Forelimb muscle (tissue), 1 donor: ENCODE results near the gene CD8B2. TPM values are rescaled to one million over a fixed set of nuclear protein-coding genes. Genes with fewer than 3 reads are reported as not detected.
"Not testable (repeated sequence)": the region's sequence is repeated elsewhere in the genome, so short reads cannot be mapped to it uniquely, and the experiment has no call there.

Experiments
- DNase-seq: peaks from one replicate; pipeline ENCODE4 v3.0.0-alpha.2; 2013; ENCODE audit warnings: low read depth
- polyA plus RNA-seq: library from polyadenylated mRNA; unstranded; fragments of 120-200 nt; gene quantifications from one replicate; pipeline ENCODE4 v1.2.1, GENCODE V29; 2013; ENCODE audit not compliant: insufficient read length

CD8B2 gene
- polyA plus RNA-seq, 1 donor, result 0.04 TPM

DNA sequence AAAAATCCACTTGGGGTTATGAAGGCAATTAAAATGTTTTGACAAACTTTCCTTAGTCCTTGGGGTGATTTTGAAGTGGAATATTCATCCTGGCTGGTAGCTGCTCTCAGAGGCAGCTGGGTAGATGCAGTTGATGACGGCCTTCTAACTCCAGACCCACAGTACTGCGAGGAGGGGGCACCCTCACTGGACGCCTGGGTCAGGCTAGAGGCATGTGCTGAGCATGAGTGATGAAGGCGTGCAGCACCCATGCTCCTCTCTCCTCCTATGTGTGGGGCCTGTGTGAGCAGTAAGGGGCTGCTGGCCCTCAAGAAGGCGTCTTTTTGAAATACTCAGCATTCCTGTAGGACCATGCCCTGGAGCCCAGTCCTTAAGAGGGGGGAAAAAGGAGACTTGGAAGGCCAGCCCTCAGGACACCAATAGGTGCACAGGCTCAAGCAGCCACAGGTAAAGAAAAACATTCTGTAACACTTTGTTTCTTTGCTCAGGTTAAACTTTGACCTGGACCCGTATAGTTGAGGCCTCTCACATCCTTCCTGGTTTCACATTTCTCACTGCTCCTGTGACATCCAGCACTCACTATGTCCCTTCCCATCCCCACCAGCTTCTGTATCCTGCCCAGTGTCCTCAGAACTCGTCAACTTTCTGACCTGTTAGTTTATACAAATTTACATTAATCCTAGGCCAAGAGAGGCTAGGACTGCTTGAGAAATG, 64.4 kb downstream of the CD8B2 start:
- DNase-seq, result no peak

DNA sequence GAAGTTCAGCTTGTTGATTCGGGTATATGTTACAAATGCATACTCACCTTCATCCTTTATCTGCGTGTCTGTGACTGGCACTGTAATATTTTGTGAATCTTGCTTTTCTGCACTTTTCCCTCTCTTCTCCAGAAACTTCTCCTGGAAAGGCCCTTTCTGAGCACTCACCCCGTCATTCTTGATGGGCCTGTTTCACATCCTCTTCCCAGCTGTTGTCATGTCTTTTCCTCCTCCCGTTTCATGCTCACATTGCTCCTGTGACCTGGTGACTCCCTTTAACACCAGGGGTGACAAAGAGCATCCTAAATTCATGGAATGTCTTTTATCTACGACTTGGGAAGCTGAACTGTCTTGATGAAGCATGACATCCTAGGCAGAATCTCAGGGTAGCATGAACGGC, 65.8 kb downstream of the CD8B2 start:
- DNase-seq, result no peak

DNA sequence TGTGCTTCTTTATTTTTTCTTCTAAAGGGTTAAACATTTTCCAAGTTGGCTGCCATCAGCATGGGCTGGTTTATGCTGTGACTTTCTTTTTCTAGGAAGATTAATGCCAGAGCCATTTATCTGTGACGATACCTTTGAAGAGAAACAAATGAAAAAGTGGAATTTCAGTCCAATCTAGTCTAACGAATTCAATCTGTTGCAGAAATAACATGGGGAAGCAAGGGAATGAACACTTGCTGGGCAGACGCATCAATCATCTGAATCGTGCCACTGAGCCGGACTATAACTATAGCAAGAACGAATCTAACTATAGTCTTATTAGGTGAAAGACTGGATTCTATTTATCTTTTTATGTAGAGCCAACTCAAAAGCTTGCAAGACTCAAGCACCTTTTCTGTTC, 66.2 kb downstream of the CD8B2 start:
- DNase-seq, result no peak

DNA sequence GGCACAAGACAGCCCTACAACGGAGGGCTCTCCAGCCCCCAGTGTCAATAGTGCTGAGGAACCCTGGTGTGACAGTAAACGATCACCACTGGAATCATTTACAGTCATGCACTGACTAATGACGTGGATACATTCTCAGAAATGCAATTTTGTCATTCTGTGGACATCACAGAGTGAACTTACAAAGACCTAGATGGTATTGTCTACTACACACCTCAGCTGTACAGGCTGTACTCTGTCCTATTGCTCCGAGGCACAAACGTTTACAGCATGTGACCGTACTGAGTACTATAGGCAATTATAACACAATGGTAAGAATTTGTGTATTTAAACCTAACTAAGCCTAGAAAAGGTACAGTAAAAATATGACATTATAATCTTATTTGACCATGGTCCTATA, 67.2 kb downstream of the CD8B2 start:
- DNase-seq, result no peak

DNA sequence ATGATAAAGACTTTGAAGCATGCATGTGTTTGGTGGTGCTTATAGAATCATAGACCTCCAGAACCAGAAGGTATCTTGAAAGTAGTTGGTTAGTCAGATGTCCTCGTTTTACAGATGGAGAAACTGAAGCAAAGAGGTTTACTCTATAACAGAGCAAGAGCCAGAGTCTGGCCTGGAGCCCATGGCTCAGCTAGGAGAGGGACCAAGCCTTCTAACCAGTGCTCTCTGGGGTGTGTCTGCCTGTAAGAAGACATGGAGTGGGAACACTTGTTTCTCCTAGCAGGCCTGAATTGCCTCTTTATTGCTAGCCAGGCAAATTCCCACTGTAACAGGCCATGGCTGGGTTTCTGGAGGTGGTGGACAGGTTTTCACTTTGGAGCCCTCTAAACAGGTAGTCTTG, 67.9 kb downstream of the CD8B2 start:
- no peak for DNase-seq

DNA sequence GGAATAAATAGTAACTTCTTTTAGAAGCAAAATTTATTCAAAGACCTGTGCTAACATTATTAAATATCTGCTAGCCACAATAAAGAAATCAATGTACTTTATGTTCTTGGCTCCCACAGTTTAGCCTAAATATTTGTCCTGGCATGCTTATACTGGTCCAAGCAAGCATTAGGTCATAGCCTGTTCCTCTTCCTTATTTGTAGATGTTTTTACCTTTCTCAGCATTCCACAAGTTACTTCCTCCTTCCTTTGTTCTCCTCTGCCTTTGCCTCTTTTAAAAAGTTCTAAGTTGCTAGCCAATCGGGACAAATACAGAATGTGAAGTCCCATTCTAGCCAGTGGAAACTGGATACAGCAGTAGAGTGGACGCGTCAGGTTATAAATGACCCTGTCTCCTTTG, 72.6 kb downstream of the CD8B2 start:
- DNase-seq, result not testable (repeated sequence)

DNA sequence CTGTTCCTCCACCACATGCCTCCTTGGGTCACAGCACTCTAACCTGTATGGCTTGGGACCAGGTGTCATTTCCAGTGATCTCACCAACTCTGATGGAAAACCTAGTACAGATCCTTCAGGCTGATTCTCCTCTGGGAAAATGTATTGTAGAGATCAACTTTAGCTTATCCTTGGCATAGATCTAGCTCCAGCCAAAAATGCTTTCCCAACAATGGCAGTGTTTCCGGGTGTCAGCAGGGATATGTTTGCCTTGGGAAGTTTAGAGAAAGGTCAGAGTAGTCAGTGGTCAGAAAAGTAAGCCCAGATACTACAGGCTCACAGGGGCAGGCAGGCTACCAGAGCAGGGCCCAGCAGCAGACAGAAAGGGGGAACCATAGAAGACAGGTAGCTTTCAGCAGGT, 73.6 kb downstream of the CD8B2 start:
- no peak for DNase-seq

DNA sequence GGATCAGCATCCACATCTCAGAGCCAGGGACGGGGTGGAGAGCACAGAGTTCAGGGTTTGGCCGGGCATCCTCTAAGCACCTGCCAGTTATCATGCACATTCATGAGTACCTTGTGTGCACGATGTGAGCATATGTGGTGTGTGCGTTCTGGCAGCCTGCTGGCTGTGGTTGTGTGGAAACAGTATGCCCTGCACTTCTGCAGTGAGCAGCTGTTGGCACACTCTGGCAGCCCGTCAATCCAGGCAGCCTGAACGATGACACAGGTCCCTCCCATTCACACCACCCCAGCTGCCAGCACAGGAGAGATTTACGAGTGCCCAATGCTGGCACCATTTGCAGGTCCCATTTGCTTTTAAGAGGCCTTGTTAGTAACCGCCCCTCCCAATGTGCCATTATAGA, 74.2 kb downstream of the CD8B2 start:
- no peak for DNase-seq

DNA sequence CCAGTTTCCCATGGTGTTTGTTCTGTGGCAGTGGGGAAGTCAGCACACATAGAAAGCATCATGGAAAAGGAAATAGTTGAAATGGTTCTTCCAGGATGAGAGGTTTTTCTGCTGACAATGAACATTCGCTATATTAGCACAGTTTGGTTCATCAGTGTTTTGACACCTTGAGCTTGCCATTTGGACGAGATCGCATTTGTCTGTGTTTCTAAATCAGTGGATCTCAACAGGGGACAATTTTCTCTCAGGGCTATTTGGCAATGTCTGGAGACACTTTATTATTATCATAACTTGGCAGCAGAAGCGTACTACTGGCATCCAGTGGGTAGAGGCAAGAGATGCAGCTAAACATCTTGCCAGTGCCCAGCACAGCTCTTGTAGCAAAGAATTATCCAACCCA, 74.6 kb downstream of the CD8B2 start:
- no peak for DNase-seq

DNA sequence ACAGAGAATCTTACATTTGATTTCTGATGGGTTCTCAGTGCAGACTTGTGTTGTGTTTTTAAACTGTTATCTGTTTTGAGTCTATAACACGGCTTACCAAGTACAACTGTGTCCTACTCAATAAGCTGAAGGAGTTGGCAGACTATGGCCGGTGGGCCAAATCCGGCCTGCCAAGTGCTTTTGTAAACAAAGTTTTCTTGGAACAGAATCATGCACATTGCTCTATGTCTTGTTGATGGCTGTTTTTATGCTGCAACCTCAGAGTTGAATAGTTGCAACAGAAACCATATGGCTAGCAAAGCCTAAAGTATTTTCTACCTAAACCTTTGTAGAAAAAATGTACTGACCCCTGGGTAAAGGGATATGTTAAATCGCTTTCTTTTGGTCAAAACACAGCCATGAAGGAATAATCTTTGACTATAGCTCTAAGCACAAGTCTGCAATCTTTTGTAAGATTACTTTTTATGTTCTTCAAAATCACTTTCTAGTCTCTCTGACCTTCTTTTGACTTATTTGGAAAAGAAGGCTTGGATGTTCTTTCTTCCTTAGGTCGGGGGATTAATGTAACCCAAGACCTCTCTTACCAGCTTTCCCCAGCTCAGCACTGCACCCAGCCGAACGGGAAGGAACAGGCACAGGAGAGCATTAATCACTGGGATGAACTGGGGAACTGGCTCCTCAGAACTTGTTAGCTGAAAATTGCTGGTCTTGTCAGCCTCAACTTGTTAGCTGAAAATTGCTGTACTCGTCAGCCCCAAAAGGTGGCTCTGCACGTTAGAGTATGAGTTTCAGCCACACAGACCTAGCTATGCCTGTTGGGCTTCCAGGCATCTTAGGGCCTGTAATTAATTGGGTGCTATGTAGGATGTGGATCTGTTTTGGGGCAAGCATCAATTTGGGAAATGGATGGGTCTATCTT, 75.4 kb downstream of the CD8B2 start:
- DNase-seq, result no peak

DNA sequence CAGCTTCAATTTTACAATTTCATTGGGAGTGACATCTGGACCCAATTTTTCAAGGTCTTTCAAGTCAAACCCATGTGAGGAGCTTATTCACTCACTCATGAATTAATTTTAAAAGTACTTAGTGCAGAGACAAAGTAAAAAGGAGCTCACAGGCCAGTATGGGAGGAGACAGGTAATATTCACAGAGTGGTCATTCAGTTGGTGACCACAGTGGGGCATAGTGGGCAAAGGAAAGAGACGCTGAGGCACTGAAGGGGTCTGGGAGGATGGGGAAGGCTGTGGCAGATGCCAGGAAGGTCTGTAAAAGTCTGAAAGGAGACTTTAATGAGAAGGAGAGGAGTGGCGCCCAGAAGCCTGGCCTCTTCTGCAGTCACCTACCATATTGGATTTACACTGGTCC, 76.0 kb downstream of the CD8B2 start:
- no peak for DNase-seq

DNA sequence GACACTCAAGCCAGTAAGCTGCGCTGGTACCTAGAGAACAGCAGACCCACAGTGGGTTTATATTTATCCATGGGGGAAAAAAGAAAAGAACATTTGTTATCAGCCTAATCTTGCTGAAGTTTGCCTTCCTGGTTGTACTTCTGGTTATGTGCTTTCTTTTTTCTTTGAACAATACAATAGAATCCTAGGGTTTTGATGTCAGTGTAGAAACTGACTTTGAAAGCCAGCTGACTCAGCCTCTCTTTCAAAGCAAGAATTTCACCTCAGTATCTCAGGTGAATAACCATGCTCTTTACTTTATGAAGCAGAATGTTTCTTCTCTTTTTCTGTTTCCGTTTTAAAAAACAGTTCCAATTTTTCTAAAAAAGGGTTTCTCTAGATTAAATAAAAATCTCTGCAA, 78.4 kb downstream of the CD8B2 start:
- DNase-seq, result no peak

DNA sequence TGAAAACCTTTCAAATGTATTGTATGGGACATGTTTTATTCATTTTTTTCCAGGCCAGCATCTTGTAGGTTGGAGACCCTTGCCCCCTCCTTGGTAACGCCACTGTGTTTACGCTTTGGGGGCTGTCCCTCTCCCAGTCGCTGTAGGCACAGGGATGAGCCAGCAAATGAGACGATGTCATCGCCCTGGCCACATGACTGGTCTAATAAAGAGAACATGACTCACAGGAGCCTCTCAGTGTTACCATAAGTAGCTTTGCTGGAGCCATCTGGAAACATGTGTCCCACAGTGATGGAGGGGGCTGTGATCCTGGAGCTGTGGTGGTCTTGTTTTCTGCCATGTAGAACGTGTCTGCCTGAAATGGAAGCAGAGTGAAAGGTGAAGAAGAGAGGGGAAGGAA, 78.9 kb downstream of the CD8B2 start:
- no peak for DNase-seq

DNA sequence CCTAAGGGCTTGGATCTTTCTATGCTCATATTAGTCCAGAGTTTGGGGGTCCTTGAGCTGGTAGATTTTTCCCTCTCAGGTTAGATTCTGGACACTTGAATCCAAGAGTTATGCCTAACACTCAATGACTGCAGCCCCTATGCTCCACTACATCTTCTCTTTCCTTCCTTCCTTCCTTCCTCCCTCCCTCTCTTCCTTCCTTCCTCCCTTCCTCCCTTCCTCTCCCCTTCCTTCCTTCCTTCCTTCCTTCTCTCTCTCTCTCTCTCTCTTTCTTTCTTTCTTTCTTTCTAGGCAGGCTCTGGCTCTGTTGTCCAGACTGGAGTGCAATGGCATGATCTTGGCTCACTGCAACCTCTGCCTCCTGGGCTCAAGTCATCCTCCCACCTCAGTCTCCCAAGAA, 79.3 kb downstream of the CD8B2 start:
- not testable (repeated sequence) for DNase-seq

DNA sequence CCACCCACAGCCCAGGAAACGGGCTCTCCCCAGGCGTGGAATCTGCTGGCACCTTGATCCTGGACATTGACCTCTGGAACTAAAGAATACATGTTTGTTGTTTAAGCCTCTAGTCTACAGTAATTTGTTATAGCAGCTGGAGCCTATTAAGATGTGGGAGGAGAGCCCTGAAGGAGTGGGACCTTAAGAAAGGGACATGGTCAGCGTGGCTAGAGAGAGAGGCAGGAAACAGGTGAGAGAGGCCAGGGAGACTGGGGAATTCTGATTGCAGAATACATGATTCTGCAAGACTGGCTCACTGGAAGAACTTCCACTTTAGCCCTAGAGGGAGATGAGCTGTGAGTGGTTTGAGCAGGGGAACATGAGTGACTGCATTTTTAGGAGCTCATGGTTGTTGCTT, 83.2 kb downstream of the CD8B2 start:
- no peak for DNase-seq

Other genes starting within 250 kb of the CD8B2 start
- 0.08 TPM for gene RGPD3, start 19.0 kb upstream of the CD8B2 start, polyA plus RNA-seq